M059J (cell line): ENCODE data around the gene APRT. TPM values are rescaled to one million over a fixed set of nuclear protein-coding genes. Genes with fewer than 3 reads are reported as not detected.

ENCODE experiments used
- DNase-seq: peaks from one replicate; pipeline ENCODE4 v3.0.0-alpha.2; 2012; ENCODE audit warnings: low read depth
- total RNA-seq: library from RNA; depleted of rRNA; stranded (reverse); fragments of >200 nt; shearing (Covaris generic); gene quantifications from 2 replicates; pipeline ENCODE4 v1.2.3, GENCODE V29; 2014

The APRT gene
- total RNA-seq, 1 experiment from 2014 or later: 151 TPM

DNA sequence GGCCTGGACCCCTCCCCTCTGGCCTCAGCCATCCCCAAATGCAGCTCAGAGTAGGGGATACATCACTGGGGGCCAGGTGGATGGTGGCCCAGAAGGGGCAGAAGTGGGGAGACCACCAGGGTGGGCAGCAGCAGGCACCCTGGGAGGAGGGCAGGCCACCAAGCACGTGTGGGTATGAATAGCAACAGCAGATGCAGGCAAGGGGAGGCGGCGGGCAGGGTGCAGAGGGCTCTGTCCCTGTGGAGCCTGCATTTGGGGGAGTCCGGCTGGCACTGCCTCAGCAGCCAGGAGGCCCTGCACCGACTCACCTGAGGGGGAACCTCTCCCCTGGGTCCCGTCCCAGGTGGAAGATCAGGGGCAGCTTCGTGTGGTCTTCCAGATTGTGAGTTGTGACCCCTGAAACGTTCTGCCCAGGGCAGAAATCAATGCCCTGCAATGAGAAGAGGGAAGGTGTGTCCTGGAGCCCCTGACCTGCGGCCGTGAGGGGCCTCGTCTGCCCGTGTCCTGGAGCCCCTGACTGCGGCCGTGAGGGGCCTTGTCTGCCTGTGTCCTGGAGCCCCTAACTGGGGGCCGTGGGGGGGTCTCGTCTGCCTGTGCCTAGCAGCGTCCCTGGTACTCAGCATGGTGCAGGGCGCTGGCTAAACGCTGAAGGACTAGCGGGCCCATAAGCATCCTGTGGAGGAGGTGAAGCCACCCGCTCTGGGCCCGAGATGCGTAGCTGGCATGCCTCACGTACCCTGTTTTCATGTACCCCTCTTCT lies 10.7 kb upstream of the APRT start:
- DNase-seq: no peak

DNA sequence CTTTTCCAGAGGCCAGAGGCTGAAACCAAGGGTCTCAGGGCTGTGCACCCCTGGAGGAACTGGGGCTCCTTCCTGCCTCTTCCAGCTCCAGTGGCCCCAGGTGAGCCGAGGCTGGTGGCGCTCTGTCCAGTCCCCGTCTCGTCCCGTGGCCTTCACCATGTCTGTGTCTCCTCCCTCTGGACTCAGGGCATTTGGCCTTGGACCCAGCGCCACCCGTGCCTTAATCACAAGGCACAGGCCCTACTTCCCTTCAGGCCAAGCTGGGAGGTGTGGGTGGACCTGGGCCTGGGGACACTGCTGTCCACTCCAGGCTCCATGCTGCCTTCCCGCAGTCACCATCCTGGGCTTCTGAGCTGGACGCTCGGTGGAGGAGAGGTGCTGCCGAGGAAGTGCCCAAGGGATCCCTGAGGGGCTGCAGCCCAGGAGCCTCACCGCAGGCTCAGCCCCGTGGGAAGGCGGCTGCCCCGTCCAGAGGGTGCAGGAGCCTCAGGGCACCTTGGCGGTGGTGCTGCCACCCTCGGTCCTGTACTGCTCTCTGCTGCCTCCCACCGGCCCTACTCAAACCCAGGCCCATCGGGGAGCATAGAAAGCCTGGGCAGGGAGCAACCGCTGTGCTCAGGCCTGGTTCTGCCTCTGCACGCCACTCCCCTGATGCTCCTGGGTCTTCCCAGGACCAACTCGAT lies 9.6 kb upstream of the APRT start:
- DNase-seq: no peak

GRCh38 chr16:88820385-88821025 lies 8.8 kb upstream of the APRT start:
- no peak for DNase-seq

- DNase-seq: no peak
Observed at GRCh38 chr16:88819126-88819525, 7.4 kb upstream of the APRT start.

DNA sequence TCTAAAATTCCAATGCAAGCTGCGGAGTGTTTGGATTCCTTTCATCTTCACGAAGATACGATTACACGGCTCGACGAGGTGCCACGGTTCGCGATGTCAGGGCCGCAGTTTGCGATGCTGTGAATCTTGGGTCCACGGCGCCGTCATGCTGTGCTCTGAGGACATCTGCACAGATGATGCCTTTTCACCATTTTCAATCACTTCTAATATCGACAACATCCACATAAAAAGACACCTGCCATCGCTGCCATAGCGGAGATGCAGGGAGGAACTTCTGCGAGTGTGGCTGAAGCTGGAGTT lies 6.8 kb upstream of the APRT start:
- DNase-seq: no peak

GRCh38 chr16:88817785-88818574 lies 6.3 kb upstream of the APRT start:
- no peak for DNase-seq

- DNase-seq: no peak
Observed at GRCh38 chr16:88816736-88817535, 5.2 kb upstream of the APRT start.

GRCh38 chr16:88815901-88816589 lies 4.3 kb upstream of the APRT start:
- DNase-seq: no peak

GRCh38 chr16:88815227-88815626 lies 3.5 kb upstream of the APRT start:
- DNase-seq: no peak

DNA sequence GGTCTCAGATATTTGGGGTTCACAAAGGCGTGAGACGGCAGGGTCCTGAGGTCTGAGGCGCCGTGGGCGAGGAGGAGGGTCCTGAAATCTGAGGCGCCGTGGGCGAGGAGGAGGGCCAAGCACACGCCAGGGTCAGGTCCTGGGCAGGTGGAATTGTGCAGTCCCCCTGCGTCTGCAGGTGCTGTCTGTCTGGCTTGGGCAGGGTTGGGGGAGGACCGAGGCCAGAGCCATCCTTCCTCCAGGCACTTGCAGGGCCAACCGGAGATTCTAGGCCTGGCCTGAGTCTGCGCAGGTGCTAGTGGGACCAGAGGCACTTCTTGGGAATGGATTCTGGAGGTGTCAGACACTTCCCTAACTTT lies 2.4 kb upstream of the APRT start:
- no peak for DNase-seq

GRCh38 chr16:88813269-88814143 lies 1.8 kb upstream of the APRT start:
- DNase-seq: no peak

DNA sequence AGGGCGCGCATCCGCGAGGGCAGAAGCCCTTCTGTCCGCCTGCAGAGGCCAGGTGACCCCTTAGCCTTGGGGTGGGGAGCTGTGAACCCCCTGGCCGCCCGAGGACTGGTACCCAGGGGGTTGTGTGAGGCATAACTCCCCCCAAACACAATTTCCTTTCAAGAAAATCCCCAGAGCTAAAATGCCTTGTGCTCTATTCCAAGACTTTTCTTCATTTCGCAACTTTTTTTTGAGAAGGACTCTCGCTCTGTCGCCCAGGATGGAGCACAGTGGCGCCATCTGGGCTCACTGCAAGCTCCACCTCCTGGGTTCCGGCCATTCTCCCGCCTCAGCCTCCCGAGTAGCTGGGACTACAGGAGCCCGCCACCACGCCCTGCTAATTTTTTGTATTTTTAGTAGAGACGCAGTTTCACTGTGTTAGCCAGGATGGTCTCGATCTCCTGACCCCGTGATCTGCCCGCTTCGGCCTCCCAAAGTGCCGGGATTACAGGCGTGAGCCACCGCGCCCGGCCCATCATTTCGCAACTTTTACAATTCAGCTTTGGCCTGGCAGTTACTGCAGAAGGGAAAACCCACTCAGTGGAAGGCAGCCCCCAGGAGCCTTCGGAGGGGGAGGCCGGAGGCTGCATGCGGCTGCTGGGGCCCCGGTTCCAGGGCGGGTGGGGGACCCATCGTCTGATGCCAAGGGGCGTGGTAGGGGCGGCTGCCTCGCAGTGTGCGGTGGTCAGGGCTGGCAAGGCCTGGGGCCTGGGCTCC lies 963 bp upstream of the APRT start:
- peak; percentile 52 for DNase-seq

DNA sequence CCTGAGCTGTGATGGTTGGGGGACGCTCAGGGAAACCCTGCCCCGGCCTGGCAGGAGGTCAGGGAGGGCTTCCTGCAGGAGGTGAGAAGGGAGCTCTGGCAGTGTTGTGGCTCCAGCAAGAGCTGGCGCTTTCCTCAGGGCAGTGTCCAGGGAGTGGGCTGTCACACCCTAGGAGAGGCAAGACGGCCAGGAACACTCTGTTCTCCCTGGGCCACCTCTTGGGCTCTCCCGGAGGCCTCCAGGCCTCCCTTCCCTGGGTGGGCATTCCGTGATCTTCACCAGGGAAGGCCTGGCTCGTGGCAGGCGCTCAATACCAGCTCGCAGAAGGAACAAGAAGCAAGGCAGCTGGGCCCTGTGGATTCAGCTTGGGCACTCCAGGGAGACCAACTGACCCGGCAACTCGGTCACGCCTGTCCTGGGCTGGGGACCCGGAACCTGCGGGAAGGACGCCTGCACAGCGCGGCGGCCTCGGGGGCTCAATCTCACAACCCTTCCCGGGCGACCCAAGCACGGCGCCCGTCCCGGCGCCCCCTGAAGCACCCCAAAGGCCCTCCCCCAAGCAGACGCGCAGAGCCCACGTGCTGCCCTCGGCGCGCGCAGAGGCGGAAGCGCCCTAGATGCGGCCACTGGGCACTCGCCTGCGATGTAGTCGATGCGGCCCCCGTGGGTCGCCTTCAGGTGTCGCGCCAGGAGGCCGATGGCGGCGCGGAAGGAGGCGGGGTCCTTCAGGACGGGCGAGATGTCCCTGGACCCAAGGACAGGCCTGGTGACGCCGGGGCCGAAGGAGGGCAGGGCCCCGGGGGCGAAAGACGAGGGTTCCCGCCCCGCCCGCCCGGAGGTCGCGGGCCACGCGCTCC lies 588 bp downstream of the APRT start:
- peak; percentile 79 for DNase-seq

DNA sequence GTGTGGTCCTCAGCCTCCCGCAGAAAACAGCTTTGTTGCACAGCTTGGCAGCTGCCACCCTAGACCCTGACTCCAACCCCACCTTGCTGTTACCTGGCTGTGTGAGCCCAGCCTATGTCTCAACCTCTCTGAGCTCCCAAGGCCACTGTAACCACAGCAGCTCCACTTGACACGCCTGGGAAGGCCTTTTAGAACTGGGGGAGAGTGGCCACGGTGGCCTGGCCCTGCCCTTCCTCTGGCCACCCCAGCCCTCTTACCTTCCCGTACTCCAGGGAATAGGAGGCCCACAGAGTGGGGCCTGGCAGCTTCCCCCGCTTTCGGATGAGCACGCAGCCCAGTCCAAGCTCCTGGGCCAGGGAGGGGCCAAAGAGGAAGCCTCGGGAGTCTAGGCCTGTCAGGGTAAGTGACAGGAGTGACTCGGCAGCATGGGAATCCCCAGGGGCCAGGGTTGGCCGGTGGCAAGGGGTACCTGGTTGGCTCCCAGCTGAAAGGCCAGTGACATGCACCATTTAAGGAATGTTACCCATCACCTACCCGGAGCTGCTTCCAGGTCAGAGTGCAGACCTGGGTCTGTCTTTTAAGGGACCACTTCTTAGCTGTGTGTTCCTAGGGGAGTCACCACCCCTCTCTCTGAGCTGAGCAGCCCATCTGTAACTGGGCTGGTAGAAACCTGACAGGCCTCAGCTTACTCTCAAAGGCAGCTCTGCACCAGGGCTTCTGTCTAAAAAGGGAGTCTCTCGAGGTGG lies 1.4 kb downstream of the APRT start:
- DNase-seq: peak; percentile 35

DNA sequence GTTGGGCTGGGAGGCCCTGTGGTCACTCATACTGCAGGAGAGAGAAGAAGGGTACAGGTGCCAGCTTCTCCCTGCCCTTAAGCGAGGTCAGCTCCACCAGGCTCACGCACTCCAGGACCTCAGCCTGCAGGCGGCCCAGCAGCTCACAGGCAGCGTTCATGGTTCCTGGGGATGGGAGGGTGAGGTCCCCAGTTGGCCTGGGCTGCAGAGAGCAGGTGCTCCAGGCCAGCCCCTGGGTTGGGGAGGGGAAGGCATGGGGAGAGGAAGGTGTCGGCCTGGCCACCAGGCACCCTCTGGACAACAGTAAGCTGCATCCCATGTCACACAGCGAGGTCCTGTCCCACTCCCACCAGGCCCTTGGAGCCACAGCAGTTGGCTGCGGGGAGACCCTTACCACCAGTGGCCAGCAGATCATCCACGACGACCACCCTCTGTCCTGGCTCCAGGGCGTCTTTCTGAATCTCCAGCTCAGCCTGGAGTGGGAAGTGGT lies 2.0 kb downstream of the APRT start:
- no peak for DNase-seq

DNA sequence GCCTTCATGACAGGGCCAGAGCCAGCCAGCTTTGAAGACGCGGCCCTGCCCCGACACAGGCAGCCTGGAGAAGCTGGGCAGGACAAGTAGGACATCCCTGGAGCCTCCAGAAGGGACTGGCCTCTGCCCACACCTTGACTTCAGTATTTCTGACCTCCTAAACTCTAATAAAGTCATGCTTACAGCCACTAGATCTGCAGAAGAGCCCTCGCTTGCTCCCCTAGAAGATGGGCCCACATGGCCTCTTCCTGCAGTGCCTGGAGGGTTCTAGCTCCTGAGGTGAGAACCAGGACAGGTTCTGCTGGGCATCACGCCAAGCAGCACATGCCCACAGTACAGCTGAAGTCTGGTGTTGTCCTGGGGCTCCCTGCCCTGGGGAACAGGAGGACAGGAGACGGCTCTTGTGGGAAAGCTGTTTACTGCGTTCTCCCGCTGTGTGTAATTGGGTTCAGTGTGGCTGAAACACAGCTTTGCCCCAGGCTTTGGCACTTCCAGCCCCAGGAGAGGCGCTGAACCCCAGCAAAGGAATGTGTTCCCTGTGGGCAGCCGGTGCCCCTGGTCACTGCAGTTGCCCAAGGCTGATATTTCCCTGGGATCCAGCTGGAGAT lies 2.6 kb downstream of the APRT start:
- peak; percentile 81 for DNase-seq
